Measurements from ENCODE around the gene PLEKHA7.

The PLEKHA7 gene

GRCh38 chr11:16789063-16789420, 225.2 kb downstream of the PLEKHA7 start:
- DNase-seq (ENCODE audit: low spot score) = no peak

GRCh38 chr11:16788141-16789062, 225.8 kb downstream of the PLEKHA7 start:
- DNase-seq (ENCODE audit: low spot score) = peak; percentile 78

DNA sequence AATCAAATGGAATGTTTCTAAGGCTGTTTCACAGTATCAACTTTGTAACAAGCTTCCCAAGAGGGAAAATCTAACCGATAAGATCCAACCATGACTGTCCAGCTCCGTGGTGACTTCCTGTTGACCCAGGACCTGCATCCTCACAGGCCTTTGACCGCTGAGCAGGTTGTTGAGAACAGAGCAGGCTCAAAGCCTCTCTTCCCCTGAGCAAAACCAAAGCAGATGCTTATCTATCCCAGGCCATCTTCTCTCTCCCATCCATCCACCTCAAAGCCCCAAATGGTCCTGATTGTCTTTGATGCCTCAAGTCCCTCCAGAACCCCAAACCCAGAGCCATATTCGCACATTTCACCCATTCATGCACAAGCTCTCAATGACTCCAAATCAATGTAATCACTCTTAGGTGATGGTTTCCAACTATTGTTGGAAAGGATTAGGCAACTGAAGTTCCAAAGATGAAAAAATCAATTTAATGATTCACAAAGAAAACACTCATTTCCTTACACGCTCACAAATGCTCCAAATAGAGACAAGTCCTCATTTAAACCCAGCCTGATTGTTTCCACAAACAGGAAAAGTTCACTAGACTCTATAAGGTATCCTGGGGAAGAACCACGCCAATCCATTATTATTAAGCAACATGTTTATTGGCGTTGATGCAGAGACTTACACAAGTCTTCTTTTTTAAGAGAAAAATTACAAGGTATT, 227.0 kb downstream of the PLEKHA7 start:
- DNase-seq (ENCODE audit: low spot score) = no peak

DNA sequence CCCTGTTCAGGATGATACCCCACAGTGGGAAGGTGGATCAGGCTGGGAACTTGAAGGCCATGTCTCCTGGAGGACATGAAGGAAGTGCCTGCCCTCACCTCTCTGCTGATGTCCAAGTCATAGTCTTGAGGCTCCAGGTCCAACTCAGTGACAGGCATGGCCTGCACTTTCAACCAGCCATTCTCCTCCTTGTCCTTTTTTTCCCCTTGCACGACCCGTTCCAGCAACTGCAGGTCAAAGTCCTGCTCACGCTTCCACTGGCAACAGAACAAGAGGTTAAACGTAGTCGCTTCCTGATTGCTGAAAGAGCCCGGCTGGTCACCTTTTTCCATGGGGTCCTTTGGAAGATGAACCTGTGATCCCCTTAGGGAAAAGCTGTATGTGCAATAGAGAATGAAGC, 228.1 kb downstream of the PLEKHA7 start:
- no peak for DNase-seq (ENCODE audit: low spot score)

DNA sequence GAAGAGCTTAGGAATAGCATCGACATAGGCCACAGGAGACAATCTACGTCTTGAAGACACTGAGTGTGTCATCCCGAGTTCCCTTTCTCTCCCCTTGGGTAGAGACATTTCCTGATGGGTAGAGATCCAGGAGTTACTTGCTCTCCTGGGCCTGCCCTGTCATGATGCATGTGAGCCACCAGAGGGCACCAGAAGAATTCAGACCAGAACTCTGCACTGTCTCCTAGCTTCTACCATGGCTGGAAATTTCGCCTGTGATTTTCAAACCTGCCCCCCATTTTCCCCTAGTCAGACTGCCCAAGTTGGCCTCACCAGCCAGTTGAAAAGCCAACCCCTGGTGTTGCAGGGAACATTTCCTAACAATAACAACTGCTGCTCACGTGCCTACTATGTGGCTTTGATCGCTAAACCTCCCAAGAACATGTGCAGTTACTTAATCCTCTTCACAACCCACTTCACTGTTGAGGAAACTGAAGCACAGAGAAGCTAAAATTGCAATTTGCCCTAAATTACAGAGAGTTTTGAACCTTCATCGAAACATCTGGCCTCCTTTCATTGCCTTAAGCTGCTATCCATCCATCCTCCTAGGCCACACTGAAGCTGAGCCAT, 228.6 kb downstream of the PLEKHA7 start:
- DNase-seq (ENCODE audit: low spot score) = peak; percentile 88

DNA sequence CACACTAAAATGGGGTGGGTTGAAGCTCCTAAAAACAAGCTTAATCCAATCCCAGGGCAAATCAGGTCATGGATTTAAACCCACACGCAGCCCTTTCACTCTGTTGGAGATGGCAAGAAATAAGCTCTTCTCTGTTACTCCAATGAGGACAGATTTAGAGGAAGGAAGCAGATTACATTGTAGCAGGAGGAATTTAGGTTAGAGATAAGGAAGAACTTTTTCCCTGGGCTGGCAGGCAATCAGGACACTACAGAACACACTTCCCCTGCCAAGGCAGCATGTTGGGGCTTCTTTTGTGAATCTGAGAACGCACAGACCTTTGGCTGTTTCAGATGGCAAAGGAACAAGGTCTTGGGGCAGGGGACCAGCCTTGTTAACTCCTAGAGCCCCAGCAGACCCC, 229.5 kb downstream of the PLEKHA7 start:
- DNase-seq (ENCODE audit: low spot score) = no peak

DNA sequence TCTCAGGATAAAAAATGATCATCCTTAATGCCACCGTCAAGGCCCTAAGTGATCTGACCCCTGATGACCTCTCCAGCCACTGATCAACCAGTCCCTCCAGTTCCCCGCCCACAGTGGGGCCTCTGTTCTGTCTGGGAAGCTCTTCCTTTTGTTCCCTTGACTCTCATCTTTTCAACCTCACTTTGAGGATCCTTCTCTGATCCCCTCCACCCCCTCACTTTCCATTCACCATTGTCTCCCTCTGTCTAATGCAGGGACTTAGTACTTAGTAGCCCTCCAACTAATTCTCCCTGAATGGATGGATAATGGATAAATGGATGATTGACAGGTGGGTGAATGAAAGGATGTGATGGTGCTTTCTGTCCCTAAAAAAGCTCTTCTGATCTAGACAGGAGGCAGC, 230.1 kb downstream of the PLEKHA7 start:
- DNase-seq (ENCODE audit: low spot score) = no peak

DNA sequence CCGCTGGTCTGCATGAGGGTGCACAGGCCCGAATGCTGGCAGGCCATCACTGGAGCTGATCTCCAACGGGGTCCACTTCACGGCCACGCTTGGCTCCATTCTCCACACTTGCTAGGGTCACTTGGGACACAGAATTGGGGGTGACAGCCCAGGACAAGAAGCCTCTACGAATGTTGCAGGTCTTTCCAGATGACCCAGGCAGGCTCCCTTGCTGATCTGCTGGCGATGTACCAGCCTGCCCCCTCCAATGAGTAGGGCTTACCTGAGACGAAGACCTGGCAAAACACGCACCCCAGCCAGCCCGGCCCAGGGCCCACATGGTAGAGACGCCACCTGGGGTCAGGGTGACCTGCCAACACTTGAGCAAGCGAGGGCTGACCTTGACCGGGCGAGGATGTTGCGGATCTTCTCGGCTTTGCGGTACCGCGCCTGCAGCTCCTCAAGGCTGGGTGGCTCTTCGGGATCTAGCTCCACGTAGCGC, 230.9 kb downstream of the PLEKHA7 start:
- DNase-seq (ENCODE audit: low spot score) = no peak

DNA sequence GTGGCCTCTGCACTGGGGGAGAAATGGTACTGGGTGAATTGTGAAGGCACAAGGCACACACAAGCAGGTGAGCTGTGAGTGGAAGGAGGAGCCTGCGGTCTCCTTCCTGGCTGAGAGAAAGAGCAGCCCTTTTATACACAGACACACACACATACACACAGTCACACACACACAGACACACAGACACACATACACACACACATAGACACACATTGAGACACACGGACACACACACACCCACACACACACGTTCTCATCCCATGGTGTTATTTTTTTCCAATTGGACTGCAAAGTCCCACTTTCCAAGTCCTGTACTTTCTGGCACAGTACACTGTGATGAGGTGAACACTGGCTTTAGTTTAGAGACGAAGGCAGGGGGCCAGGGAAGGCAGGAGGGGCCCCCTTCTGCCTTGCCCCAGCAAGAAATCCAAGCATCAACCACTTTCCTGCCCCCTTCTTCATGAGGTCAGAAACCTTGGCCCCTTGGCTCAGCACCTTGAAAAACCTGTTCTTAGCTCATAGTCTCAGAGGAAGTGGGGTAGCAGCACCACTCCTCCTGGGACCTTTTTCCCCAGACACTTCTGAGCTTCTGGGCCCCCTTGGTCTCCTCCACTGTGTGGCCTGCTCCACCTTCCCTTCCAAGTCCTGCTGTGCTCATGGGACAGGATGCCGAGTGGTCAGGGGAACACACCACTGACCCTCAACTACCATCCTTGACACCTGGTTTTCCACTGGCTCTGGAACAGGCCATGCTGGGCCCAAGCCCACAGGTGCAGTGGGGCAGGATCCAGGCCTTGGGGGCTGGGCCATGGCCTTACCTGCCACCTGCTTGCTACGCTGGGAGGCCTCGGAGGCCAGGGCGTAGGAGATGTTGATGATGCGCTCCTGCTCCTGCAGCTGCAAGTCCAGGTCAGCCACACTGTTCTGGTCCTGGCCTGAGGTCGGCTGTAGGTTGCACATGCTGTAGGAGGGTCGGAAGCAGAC, 232.0 kb downstream of the PLEKHA7 start:
- DNase-seq (ENCODE audit: low spot score) = no peak

DNA sequence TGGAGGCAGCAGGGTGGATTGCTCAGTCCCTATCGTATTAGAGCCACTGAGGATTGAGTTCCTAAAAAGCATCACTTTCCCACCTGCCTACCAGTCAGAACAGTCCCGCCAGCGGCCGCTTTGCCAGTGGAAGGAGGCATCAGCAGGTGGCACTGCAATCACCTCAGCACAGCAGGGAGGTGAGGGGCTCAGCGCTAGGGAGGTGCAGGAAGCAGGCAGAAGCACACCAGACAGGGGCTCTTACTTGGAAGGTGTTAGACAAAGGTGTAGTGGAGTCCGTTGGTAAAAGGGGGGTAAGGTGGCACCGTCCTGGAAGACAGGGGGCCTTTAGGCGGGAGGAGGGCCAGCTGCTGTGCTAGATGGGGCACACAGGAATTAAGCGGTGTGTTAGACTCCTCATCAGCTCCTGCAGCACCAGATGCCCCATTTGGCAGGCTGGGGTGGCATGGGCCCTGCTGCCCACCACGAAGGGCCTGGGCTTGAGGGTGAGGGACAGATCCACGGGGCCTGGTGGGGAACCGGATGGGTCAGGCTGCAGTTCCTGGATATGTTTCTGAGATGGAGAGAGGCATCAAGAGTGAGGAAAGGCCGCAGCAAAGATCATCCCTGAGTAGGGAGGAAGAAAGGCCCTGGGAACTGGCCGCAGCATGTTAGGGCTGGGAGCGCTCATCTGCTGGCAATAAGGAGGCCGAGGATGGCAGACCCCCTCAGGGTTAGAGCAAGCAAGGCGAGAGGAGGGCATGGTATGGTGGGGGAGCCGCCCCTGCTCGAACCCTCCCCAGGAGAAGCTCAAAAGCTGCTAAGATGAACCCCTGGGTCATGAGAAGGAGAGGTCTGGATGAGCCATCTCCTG, 233.3 kb downstream of the PLEKHA7 start:
- DNase-seq (ENCODE audit: low spot score) = no peak

- no peak for DNase-seq (ENCODE audit: low spot score)
Observed at GRCh38 chr11:16780146-16780545, 234.1 kb downstream of the PLEKHA7 start.

DNA sequence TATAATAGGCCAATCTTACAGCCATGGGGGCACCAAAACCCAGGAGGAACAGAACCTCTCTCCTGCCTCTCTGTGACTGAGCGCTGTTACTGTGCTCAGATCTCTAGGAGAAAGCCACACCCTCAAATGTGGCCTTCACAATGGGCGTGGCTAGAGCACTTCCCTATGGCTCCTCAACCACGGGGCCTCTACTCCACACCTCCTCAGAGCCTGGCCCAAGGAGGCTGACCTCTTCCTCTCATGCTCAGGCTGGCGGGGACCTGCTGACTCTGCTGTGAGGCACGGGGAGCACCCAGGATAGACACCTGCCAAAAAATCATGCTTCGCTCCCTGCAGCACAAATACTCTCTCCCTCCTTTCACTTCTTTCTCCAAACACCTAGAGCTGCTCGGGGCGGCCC, 234.8 kb downstream of the PLEKHA7 start:
- DNase-seq (ENCODE audit: low spot score) = no peak

DNA sequence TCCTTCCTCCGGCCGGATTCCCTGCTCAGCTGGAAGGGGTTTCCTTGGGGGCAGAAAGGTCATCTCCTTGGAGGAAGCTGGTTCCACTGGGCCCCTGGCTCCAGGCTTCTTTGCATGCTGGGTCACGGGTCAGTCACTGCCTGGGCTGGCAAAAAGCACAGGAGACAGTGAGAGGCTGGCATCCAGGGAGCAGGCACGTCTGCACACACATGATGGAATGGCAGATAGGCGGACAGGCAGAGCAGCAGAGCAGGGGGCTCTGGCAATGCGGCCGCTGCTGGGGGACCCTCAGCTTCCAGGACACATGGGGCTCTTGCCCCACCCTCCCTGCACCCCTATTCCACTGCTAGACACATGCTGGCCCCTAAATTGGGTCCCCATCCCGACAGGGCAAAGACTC, 235.3 kb downstream of the PLEKHA7 start:
- no peak for DNase-seq (ENCODE audit: low spot score)

DNA sequence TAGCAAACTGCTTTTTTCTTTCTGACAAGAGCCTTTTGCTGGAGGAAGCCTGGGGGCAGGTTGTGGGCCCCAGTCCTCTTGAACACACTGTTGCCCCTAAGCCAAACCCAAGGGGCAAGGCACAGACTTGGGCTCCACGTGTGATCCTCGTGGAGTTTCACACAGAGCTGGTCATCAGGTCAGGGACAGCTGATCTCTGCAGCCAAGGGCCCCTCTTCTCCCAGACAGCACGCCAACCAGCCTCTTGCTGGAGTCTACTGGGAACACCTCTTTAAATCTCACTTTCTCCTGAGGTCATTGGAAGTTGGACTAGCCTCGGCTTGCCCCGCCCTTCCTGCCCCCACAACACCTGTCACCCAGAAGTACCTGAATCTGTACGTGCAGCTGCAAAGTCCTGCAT, 235.9 kb downstream of the PLEKHA7 start:
- DNase-seq (ENCODE audit: low spot score) = no peak

DNA sequence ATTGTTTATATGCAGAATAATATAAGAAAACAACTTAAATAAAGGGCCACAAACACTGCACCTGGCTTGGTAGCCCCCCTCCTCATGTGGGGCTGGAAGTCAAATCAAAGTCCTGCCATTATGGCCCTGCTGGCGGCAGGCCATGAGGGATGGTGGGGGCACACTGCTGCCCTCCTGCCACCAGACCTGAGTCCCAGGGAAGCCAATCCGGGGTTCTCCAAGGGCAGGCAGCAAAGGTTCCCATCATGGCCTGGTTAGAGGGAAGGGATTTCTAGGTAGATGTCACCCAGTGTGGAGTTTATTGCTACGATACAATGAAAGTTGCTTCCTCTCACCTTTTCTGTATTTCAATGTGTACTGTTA, 236.6 kb downstream of the PLEKHA7 start:
- DNase-seq (ENCODE audit: low spot score) = no peak

GRCh38 chr11:16776711-16777612, 237.3 kb downstream of the PLEKHA7 start:
- DNase-seq (ENCODE audit: low spot score) = no peak

DNA sequence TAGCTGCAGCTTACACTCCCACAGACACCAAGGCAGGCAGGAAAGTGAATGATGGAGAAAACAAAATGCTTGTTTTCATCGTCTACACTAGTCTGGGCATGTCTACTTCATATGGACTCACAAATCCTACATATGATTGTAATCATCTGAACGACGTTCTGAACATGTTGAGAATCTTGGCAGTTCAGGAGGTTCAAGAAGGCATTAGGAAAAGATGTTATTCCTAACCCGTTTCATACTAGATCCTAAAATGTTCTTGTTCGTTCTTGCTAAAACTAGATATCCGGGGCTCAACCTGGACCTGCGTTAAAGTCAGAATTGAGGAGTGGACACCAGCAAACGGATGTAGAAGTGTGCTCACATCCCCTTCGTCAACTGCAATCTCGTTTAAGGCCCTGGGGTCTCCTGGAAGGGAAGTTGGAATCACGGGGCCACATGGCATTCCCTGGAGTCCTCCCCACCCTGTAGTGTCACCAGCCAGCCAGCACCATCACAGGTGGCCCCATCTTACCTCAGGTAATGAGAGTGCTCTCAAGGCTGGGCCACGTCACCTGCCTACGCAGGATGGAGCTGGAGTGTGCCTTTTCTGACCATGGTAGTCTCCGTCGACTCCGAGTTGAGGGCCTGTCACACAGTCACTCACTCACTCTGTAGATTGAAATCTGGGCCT, 238.5 kb downstream of the PLEKHA7 start:
- DNase-seq (ENCODE audit: low spot score) = no peak

GRCh38 chr11:16774936-16775613, 239.1 kb downstream of the PLEKHA7 start:
- DNase-seq (ENCODE audit: low spot score) = no peak

Data from Ammon's horn (tissue), 1 donor.